T1000 (cell line): ENCODE measurements around the gene ARHGAP45.
"Not testable (repeated sequence)": the region's sequence is repeated elsewhere in the genome, so short reads cannot be mapped to it uniquely, and the experiment has no call there.

Source experiments
- DNase-seq: peaks from one replicate; lab custom pipeline; 2025; ENCODE audit warnings: mixed read lengths; lab: John Stamatoyannopoulos, UW

The ARHGAP45 gene

GRCh38 chr19:1105008-1105872 is 38.3 kb downstream of the ARHGAP45 start:
- peak; percentile 54 for DNase-seq

GRCh38 chr19:1105873-1106840 is 39.2 kb downstream of the ARHGAP45 start:
- DNase-seq, result no peak

- peak; percentile 27 for DNase-seq
Observed at GRCh38 chr19:1106841-1107660, 40.1 kb downstream of the ARHGAP45 start.

- no peak for DNase-seq
Observed at GRCh38 chr19:1107661-1108261, 40.8 kb downstream of the ARHGAP45 start.

GRCh38 chr19:1108291-1109031 is 41.5 kb downstream of the ARHGAP45 start:
- no peak for DNase-seq

- DNase-seq, result no peak
Observed at GRCh38 chr19:1109032-1109551, 42.1 kb downstream of the ARHGAP45 start.

- no peak for DNase-seq
Observed at GRCh38 chr19:1109697-1110671, 43.0 kb downstream of the ARHGAP45 start.

GRCh38 chr19:1110809-1111640 is 44.1 kb downstream of the ARHGAP45 start:
- no peak for DNase-seq

- no peak for DNase-seq
Observed at GRCh38 chr19:1111641-1112267, 44.8 kb downstream of the ARHGAP45 start.

GRCh38 chr19:1112268-1113029 is 45.5 kb downstream of the ARHGAP45 start:
- DNase-seq, result peak; percentile 31

- DNase-seq, result peak; percentile 91
Observed at GRCh38 chr19:1113030-1113985, 46.3 kb downstream of the ARHGAP45 start.

- DNase-seq, result no peak
Observed at GRCh38 chr19:1113986-1114483, 47.1 kb downstream of the ARHGAP45 start.

GRCh38 chr19:1114728-1115127 is 47.8 kb downstream of the ARHGAP45 start:
- DNase-seq, result not testable (repeated sequence)

GRCh38 chr19:1115646-1116420 is 48.9 kb downstream of the ARHGAP45 start:
- DNase-seq, result no peak
